Activated CD8-positive, alpha-beta memory T cell treated with anti-CD3 and anti-CD28 coated beads for 1 hour (primary cell): ENCODE measurements around the gene CSGALNACT2.
"Not testable (repeated sequence)": the region's sequence is repeated elsewhere in the genome, so short reads cannot be mapped to it uniquely, and the experiment has no call there.

Source experiments
- DNase-seq, 2 donors: peaks; one replicate each; pipeline ENCODE4 v3.0.0-alpha.2; 2020; ENCODE audit warnings: low read depth in 1 of 2; ENCODE audit errors: extremely low read depth in 1 of 2

Gene CSGALNACT2, protein sequence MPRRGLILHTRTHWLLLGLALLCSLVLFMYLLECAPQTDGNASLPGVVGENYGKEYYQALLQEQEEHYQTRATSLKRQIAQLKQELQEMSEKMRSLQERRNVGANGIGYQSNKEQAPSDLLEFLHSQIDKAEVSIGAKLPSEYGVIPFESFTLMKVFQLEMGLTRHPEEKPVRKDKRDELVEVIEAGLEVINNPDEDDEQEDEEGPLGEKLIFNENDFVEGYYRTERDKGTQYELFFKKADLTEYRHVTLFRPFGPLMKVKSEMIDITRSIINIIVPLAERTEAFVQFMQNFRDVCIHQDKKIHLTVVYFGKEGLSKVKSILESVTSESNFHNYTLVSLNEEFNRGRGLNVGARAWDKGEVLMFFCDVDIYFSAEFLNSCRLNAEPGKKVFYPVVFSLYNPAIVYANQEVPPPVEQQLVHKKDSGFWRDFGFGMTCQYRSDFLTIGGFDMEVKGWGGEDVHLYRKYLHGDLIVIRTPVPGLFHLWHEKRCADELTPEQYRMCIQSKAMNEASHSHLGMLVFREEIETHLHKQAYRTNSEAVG

DNA sequence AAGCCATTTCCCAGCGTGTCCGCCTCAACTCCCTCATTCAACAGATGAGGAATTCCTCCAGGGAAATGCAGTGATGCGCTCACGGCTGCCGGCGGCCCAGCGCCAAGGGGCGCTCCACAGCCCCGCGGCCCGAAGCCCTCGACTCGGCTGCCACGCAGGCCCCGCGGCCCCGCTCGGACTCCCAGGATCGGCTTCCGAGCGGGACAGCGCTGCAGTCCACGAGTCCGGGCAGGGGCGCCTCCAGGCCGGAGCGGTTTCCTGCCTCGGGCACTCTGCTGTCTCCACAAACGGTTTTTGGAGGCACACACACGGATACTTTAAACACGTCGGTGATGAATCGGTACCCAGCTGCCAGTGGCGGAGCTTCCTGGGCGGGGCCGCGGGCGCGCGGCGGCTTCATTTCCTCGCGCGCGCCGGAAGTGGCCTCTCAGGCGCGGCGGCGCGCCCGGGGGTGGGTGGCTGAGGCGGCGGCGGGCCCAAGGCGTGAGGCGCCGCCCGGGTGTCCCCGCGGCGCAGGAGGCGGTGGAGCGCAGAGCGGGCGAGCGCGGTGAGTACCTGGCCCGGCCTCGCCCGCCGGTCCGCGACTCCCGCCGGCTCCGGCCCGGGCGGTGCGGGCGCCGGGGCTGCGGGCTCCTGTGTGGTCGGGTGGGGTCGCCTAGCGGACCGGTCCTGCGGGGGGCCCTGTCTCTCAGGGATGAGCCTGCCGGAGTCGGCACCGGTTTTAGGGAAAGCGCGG lies at the start of gene CSGALNACT2:
Gene CSGALNACT2, plus strand, starts transcription at position 425 of the 736 bp plus-strand sequence. CDS start 16,705 bp downstream, outside the sequence.
- peak; percentile 48 to 84 for DNase-seq

GRCh38 chr10:43089519-43089918 lies 48.7 kb upstream of the CSGALNACT2 start:
- no peak for DNase-seq

DNA sequence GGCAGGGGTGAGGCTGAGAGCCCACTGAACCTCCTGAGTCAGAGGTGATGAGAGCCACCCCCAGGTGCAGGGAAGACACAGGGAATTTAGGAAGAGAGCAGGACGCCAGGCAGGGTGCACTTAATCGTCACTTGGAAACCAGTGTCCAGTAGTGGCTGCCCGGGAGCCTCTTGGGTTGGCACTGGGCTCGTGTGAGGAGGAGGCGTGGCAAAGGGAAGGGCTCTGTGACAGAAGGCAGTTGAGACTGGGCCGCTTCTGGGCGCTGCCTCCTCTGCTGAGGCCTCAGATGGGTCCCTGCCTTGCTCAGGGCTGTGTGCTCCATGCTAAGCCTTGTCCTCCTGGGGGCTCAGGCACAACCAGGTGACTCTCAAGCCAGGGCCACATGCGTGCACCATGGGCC lies 48.1 kb upstream of the CSGALNACT2 start:
- no peak for DNase-seq

GRCh38 chr10:43090664-43091063 lies 47.6 kb upstream of the CSGALNACT2 start:
- no peak for DNase-seq

GRCh38 chr10:43091846-43092245 lies 46.4 kb upstream of the CSGALNACT2 start:
- DNase-seq: no peak

DNA sequence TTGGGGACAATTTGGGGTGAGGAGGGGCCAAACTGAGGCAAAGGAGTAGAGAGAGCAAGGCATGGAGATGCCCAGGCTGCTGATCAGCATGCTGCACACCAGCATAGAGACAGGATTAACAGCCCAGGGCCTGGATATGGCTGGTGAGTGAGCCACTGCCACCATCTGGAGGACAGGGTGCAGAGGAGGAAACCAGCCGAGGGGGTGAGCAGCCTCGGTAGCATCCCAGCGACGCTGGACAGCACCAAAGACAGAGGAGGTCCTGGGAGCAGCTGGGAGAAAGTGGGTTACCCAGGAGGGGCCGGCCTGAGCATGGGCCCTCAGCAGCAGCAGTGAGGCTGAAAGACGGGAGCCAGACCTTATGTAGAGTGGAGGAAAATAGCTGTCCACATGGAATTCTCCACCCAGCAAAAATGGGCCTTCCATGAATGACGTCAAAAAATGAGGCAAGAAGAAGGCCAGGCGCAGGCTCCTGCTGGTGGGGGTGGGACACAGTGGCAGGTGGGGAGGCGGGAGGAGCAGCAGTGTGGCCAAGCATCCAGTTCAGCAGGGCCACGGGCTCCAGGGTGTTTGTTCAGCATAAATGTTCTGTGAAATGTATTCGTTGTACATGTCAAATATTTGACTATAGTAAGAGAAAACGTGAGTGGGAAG lies 44.7 kb upstream of the CSGALNACT2 start:
- DNase-seq: no peak

DNA sequence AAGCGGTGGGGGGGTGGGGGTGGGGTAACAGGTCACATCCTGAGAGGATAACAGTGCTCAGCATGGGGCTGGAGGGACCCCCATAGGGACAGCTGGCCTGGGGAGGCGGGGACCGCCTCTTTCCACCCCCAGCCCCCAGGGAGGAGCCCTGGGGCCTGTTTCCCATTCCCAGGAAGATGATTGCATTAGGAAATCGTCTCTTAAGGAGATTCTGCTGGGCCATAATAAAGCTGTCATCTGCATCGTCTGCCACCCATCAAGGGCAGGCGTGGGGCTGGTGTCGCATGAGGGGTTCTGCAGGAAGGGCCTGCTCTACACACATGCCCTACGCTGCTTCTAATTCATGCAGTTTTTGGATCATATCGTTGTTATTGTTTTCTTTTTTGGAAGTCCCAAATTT lies 44.2 kb upstream of the CSGALNACT2 start:
- DNase-seq: no peak

- DNase-seq: not testable (repeated sequence)
These were observed 38.9 kb upstream of the CSGALNACT2 start for GRCh38 chr10:43099339-43099738.

DNA sequence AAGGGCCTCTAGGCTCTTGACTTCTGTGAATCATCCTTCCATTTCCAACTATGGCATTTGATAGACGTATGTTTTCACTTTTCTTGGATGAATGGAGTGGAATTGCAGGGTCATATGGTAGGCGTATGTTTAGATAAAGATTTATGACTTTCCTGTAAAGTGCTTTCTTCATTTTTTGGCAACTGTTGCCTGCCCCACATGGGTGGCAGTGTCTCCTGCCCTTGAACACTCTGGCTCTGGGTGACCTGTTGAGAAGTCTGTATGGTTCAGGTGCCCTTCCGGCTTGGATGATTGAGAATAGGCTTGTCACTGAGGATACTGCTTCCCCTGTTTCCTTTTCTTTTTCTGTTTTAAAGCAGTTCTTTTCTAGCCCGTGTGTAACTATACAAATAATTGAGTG lies 38.3 kb upstream of the CSGALNACT2 start:
- no peak for DNase-seq

DNA sequence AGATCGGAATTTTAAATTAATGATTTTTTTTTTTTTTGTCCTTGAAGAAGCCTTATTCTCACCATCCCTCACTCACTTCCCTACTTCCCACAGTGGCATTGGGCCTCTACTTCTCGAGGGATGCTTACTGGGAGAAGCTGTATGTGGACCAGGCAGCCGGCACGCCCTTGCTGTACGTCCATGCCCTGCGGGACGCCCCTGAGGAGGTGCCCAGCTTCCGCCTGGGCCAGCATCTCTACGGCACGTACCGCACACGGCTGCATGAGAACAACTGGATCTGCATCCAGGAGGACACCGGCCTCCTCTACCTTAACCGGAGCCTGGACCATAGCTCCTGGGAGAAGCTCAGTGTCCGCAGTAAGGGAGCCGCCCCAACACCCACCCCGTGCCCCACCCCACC lies 37.9 kb upstream of the CSGALNACT2 start:
- DNase-seq: no peak

- no peak for DNase-seq
These were observed 36.0 kb upstream of the CSGALNACT2 start for GRCh38 chr10:43102063-43102828.

DNA sequence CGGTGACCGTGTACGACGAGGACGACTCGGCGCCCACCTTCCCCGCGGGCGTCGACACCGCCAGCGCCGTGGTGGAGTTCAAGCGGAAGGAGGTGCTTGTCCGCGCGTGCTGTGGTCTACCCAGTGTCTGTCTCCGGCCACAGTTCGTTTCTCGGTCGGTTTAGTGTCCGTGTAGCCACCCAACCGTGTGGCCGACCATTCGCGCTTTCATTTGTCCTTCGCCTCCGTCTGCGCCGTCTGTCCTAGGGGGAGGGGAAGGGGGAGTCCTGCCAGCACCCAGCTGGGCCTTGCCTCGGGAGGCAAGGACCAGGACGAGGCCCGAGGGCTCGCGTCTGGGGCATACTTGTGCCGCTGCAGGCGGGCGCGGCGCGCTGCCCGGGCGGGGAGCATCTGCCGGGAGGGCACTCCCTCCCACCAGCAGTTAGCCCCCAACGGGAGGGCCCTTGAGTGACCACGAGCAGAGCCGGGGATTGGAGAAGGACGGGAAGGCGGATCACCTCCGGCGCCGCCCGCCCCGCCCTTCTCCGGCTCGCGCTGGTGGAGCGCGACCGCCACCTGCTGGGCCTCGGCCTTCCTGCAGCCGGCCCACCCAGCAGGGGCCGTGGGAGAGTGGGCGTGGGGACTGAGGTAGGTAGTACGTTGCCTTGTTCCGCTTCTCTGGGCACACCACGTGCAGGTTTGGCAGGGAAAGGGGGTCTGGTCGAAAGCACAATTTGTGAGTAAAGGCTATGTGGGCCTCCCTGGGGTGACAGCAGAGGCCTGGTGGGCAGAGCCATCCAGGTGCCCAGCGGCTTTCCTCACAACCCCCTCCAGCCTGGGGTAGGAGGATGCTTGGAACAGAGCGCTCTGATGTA lies 32.9 kb upstream of the CSGALNACT2 start:
- peak; percentile 13 to 65 for DNase-seq

- no peak for DNase-seq
These were observed 32.4 kb upstream of the CSGALNACT2 start for GRCh38 chr10:43105956-43106229.

GRCh38 chr10:43106256-43107091 lies 31.8 kb upstream of the CSGALNACT2 start:
- DNase-seq: no peak

DNA sequence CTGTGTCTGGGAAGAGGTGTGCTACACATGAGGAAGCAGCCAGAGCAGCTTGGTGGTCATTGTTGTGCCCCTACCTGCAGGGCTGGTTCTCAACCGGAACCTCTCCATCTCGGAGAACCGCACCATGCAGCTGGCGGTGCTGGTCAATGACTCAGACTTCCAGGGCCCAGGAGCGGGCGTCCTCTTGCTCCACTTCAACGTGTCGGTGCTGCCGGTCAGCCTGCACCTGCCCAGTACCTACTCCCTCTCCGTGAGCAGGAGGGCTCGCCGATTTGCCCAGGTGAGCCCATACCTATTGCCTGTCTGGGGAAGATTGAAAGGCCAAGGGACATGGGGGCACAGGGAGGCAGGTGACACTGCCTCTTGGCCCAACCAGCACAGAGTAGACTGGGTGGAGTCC lies 29.3 kb upstream of the CSGALNACT2 start:
- DNase-seq: no peak

DNA sequence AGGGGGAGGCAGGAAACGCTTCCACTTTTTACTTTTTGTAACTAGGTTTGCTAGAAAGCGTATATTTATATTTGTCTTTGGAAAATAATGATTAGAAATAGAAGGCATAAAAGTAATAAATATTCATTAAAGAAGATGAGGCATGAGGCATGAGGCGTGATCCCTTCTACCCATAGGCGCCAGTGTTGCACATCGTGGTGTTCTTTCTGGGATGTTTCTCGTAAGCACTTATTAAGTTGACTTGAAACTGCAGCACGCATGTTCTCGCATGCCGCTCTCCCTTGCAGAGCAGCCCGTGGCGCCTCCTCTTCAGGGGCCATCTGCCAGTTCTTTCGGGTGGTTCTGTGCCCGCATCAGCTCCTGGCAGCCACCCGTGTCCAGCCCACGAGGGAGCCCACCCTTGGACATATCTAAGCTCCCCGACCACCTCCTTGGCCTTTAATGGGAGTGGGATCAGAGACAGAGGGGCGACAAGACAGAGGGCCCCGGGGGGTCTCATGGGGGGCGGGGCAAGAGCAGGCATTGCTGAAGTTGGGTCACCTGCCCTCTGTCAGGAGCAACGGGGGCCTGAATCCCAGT lies 28.5 kb upstream of the CSGALNACT2 start:
- no peak for DNase-seq

DNA sequence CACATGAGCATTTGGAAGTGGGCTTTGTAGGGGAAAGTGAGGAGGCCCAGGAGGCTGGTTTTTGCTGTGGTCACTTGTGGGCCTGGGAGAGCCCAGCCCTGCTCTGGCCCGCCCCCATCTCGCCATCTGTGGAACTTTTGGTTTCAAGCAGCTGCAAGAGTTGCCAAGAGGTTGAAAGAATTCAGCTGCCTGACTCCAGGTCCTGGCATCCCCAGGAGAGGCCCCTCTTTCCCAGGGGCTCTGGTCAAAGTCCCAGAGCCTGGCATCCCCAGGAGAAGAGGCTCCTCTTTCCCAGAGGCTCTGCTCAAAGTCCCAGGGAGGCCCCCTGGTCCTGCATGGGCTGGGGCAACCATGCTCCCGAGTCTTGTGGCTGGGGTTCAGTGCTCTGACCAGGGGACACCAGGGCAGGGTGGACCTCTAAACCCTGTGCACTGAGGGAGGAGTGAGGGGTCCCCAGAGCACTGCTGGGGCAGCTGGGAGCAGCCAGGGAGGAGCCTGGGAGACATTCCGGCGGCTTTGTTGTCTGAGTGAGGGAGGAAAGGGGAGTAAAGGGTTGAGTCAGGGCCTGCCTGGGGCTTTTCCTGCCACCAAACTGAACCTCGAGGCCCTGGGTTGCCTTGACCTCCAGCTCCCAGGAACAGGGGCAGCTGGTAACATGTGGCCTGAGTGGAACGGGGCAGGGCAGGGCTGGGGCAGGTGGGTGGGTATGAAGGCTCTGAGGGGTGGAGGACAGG lies 27.7 kb upstream of the CSGALNACT2 start:
- no peak for DNase-seq

DNA sequence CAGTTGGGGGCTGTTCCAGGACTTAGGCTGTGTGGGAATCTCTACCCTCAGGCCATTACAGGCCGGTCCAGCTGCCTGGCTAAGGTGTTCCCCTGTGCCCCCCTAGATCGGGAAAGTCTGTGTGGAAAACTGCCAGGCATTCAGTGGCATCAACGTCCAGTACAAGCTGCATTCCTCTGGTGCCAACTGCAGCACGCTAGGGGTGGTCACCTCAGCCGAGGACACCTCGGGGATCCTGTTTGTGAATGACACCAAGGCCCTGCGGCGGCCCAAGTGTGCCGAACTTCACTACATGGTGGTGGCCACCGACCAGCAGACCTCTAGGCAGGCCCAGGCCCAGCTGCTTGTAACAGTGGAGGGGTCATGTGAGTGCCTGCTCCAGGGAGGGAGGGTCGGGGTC lies 27.1 kb upstream of the CSGALNACT2 start:
- DNase-seq: no peak
